H9 (cell line): ENCODE data around the gene HAL. TPM values are rescaled to one million over a fixed set of nuclear protein-coding genes. Genes with fewer than 3 reads are reported as not detected.

Experiments
- DNase-seq: peaks from one replicate; pipeline ENCODE4 v3.0.0-alpha.2; 2017
- H2AFZ ChIP-seq: one replicate; pipeline ENCODE4 v1.6.1; 2013; ENCODE audit warnings: mild to moderate bottlenecking, low read length, control low read depth, moderate library complexity
- H2AK5ac ChIP-seq: 2 replicates; pipeline ENCODE4 v1.6.1; 2013; ENCODE audit warnings: low read length, control low read depth, mixed read lengths; ENCODE audit not compliant: insufficient read length
- H2BK120ac ChIP-seq: one replicate; pipeline ENCODE4 v1.6.1; 2013; ENCODE audit warnings: low read depth, mild to moderate bottlenecking, low read length, control low read depth, inconsistent platforms; ENCODE audit not compliant: poor library complexity, severe bottlenecking
- H2BK12ac ChIP-seq: 2 replicates; pipeline ENCODE4 v1.6.1; 2013; ENCODE audit warnings: low read length, control low read depth, mixed read lengths, low read depth; ENCODE audit not compliant: insufficient read length
- H2BK15ac ChIP-seq: 2 replicates; pipeline ENCODE4 v1.6.1; 2013; ENCODE audit warnings: low read depth, low read length, control low read depth
- H2BK20ac ChIP-seq: one replicate; pipeline ENCODE4 v1.6.1; 2013; ENCODE audit warnings: low read depth, mild to moderate bottlenecking, low read length, control low read depth, inconsistent platforms; ENCODE audit not compliant: poor library complexity, severe bottlenecking
- H2BK5ac ChIP-seq: 2 replicates; pipeline ENCODE4 v1.6.1; 2013; ENCODE audit warnings: low read length, control low read depth, mixed read lengths; ENCODE audit not compliant: insufficient read length
- H3K14ac ChIP-seq: 2 replicates; pipeline ENCODE4 v1.6.1; 2013; ENCODE audit warnings: low read length, control low read depth; ENCODE audit not compliant: insufficient read depth
- H3K18ac ChIP-seq: 2 replicates; pipeline ENCODE4 v1.6.1; 2013; ENCODE audit warnings: low read depth, mild to moderate bottlenecking, mixed read lengths, low read length, control low read depth; ENCODE audit not compliant: insufficient read length
- H3K23ac ChIP-seq: 2 replicates; pipeline ENCODE4 v1.6.1; 2013; ENCODE audit warnings: low read length, control low read depth, mixed read lengths, low read depth; ENCODE audit not compliant: insufficient read length
- H3K23me2 ChIP-seq: 2 replicates; pipeline ENCODE4 v1.6.1; 2013; ENCODE audit warnings: low read depth, mild to moderate bottlenecking, mixed read lengths, low read length, control low read depth; ENCODE audit not compliant: insufficient read length, poor library complexity, severe bottlenecking
- H3K27ac ChIP-seq: 2 replicates; pipeline ENCODE4 v1.5.1; 2013; ENCODE audit warnings: low read length, control low read depth, mixed read lengths, low read depth; ENCODE audit not compliant: insufficient read length
- H3K27me3 ChIP-seq: 2 replicates; pipeline ENCODE4 v1.6.1; 2013; ENCODE audit warnings: low read length, control low read depth, inconsistent platforms; ENCODE audit not compliant: insufficient read depth
- H3K4ac ChIP-seq: 2 replicates; pipeline ENCODE4 v1.6.1; 2013; ENCODE audit warnings: low read depth, mild to moderate bottlenecking, control low read depth, inconsistent platforms, low read length, moderate library complexity
- H3K4me1 ChIP-seq: 2 replicates; pipeline ENCODE4 v1.6.1; 2013; ENCODE audit warnings: low read length, control low read depth, inconsistent platforms; ENCODE audit not compliant: insufficient read depth
- H3K4me2 ChIP-seq: 2 replicates; pipeline ENCODE4 v1.6.1; 2013; ENCODE audit warnings: low read length, control low read depth, mixed read lengths; ENCODE audit not compliant: insufficient read length, insufficient read depth
- H3K56ac ChIP-seq: 2 replicates; pipeline ENCODE4 v1.6.1; 2013; ENCODE audit warnings: low read depth, mild to moderate bottlenecking, mixed read lengths, low read length, control low read depth; ENCODE audit not compliant: insufficient read length
- H3K79me1 ChIP-seq: 2 replicates; pipeline ENCODE4 v1.6.1; 2013; ENCODE audit warnings: low read depth, mild to moderate bottlenecking, moderate library complexity, low read length, control low read depth, inconsistent platforms; ENCODE audit not compliant: insufficient read depth, poor library complexity, severe bottlenecking
- H3K79me2 ChIP-seq: 2 replicates; pipeline ENCODE4 v1.6.1; 2013; ENCODE audit warnings: low read length, control low read depth, inconsistent platforms; ENCODE audit not compliant: insufficient read depth
- H3K9ac ChIP-seq: 2 replicates; pipeline ENCODE4 v1.6.1; 2013; ENCODE audit warnings: low read length, control low read depth, mixed read lengths; ENCODE audit not compliant: insufficient read length; ENCODE audit errors: extremely low read depth
- H3K9me3 ChIP-seq: one replicate; pipeline ENCODE4 v1.6.1; 2013; ENCODE audit warnings: low read depth, low read length, inconsistent platforms; ENCODE audit not compliant: control insufficient read depth
- H3T11ph ChIP-seq: one replicate; pipeline ENCODE4 v1.6.1; 2013; ENCODE audit warnings: mild to moderate bottlenecking, low read length, control low read depth, inconsistent platforms
- H4K20me1 ChIP-seq: one replicate; pipeline ENCODE4 v1.6.1; 2013; ENCODE audit not compliant: control insufficient read depth, insufficient read length, insufficient read depth
- H4K5ac ChIP-seq: 2 replicates; pipeline ENCODE4 v1.6.1; 2013; ENCODE audit warnings: low read depth, mild to moderate bottlenecking, mixed read lengths, low read length, control low read depth; ENCODE audit not compliant: insufficient read length
- H4K8ac ChIP-seq: replicated peaks from 2 replicates; pipeline ENCODE4 v1.6.1; 2013; ENCODE audit warnings: low read length, control low read depth, mixed read lengths, low read depth; ENCODE audit not compliant: insufficient read length
- H4K91ac ChIP-seq: 2 replicates; pipeline ENCODE4 v1.6.1; 2013; ENCODE audit warnings: low read depth, mild to moderate bottlenecking, moderate library complexity, mixed read lengths, low read length, control low read depth; ENCODE audit not compliant: insufficient read length
- H3K27ac Mint-ChIP-seq, 3 experiments: 2 replicates in 2 of 3; 3 replicates in 1 of 3; pipeline ENCODE4 v1.8.0; 2020 to 2021; ENCODE audit warnings: mixed read lengths in 3 of 3, mild to moderate bottlenecking in 1 of 3, moderate library complexity in 1 of 3
- H3K27me3 Mint-ChIP-seq: 2 replicates; pipeline ENCODE4 v1.8.0; 2021; ENCODE audit warnings: low read depth, mild to moderate bottlenecking, moderate library complexity, mixed read lengths
- H3K36me3 Mint-ChIP-seq, 3 experiments: 2 replicates in 2 of 3; 3 replicates in 1 of 3; pipeline ENCODE4 v1.8.0; 2020 to 2021; ENCODE audit warnings: low read depth in 3 of 3, mixed read lengths in 3 of 3; ENCODE audit not compliant: insufficient read depth in 1 of 3
- H3K4me1 Mint-ChIP-seq, 2 experiments: 2 replicates each; pipeline ENCODE4 v1.8.0; 2020; ENCODE audit warnings: mixed read lengths in 2 of 2
- H3K4me3 Mint-ChIP-seq, 2 experiments: 2 replicates in 1 of 2; 3 replicates in 1 of 2; pipeline ENCODE4 v1.8.0; 2020 to 2021; ENCODE audit warnings: mild to moderate bottlenecking in 2 of 2, mixed read lengths in 2 of 2, moderate library complexity in 1 of 2
- H3K9me3 Mint-ChIP-seq, 2 experiments: 2 replicates in 1 of 2; 3 replicates in 1 of 2; pipeline ENCODE4 v1.8.0; 2020; ENCODE audit warnings: mild to moderate bottlenecking in 2 of 2, mixed read lengths in 2 of 2, moderate library complexity in 1 of 2
- CTCF ChIP-seq: fragments of 200-600 bp; sonication (generic); conservative IDR thresholded peaks from 3 replicates; pipeline ENCODE4 v1.8.0; 2021; ENCODE audit warnings: antibody characterized with exemption, mild to moderate bottlenecking
- WGBS: extraction: QIAGEN DNeasy Blood & Tissue Kit; methylation state at CpG from one replicate; pipeline ENCODE4 v1.1.7; 2013; ENCODE audit warnings: missing lambda C conversion rate, low lambda C conversion rate, mixed read lengths; ENCODE audit not compliant: insufficient read length; ENCODE audit errors: extremely low coverage; 5-methylcytosine and 5-hydroxymethylcytosine counted together
- total RNA-seq: library from RNA; stranded (reverse); gene quantifications from 2 replicates; pipeline ENCODE4 v1.2.1, GENCODE V29; 2021

HAL gene
- total RNA-seq, 1 experiment from 2014 or later: 0.35 TPM

DNA sequence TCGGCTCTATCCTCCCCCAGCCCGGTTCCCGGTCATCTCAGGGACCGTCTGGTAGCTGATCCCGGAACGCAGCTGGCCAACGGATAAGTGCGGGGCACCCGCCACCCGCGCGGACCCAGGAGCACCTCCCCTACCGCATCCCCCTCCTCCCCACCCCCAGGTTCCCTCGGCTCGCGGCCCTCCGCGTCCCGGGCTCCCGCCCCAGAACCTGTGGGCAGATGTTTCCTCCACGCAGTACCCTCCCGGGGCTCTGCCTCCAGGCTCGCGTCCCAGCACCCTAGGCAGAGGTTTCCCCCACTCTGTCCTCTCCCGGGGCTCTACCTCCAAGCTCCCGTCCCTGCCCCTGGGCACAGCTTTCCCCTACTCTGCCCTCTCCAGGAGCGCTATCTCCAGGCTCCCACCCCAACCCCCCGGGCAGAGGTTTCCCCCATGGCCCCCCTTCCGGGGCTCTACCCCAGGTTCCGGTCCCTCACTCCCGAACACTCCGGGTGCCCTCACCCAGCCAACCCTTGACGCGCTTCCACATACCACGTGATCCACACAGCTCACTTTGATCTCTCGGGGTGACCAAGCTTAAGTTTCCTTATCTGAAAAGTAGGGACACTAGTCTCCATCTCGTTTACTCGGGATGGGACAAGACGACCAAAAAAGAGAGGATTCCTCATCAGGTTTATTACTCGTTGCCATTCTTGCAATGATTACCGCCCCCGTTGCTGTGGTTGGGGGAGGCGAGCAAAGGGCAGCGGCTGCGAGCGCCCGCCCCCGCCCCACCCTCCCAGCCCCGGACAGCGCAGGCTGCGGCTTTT is 53.4 kb downstream of the HAL start, which contains the start of gene CCDC38:
Gene CCDC38, minus strand, starts transcription at position 91 of the 806 bp plus-strand sequence. CDS start 6,105 bp downstream, outside the sequence.
- Mint-ChIP-seq H3K27me3 (peaks cover 36% of the 10 kb centered on the region), H3K36me3 (peaks cover 0 to 4% (median 0%) of the 10 kb centered on the region in 3 experiments; a peak in 2 of 7 replicates), H3K9me3 (peaks cover 3 to 7% of the 10 kb centered on the region in 2 experiments; a peak in 4 of 5 replicates), H3K27ac (no peak within 1 kb of the TSS; a peak in 1 of 7 replicates), H3K4me3 (peak within 1 kb of the TSS; percentile 84 to 89), H3K4me1 (peaks cover 7 to 19% of the 10 kb centered on the region in 2 experiments; a peak in 3 of 4 replicates)
- no peak within 1 kb of the TSS for H3K27ac ChIP-seq
- DNase-seq: peak; percentile 90
- peak within 1 kb of the TSS; percentile 76 for H3K4me2 ChIP-seq
- H3K56ac ChIP-seq: no peak within 1 kb of the TSS
- peaks cover 5% of the 10 kb centered on the region; the same call in 1 of the 2 replicates for H3K27me3 ChIP-seq
- H2AFZ ChIP-seq: peak within 1 kb of the TSS; percentile 88
- no peak within 1 kb of the TSS for H4K5ac ChIP-seq
- peak within 1 kb of the TSS; percentile 56 for H3K9ac ChIP-seq
- no peak within 1 kb of the TSS for H4K91ac ChIP-seq
- H2BK15ac ChIP-seq: no peak within 1 kb of the TSS
- no peaks in the 10 kb centered on the region for H4K20me1 ChIP-seq
- no peak for TF ChIP-seq CTCF
- H2BK5ac ChIP-seq: no peak within 1 kb of the TSS
- no CpG with 5 or more reads among the region's 51 CpGs for WGBS
- H2BK12ac ChIP-seq: no peak within 1 kb of the TSS
- H3K14ac ChIP-seq: peak within 1 kb of the TSS; percentile 51
- H3K79me1 ChIP-seq: no peaks in the 10 kb centered on the region
- no peak within 1 kb of the TSS for H2BK120ac ChIP-seq
- H2BK20ac ChIP-seq: no peak within 1 kb of the TSS
- H3K23me2 ChIP-seq: peaks cover 5% of the 10 kb centered on the region
- no peak within 1 kb of the TSS for H3K23ac ChIP-seq
- H3K4ac ChIP-seq: no peak within 1 kb of the TSS
- H3K18ac ChIP-seq: peak within 1 kb of the TSS; percentile 47
- H3T11ph ChIP-seq: no peak within 1 kb of the TSS
- no peaks in the 10 kb centered on the region for H3K9me3 ChIP-seq
- H4K8ac ChIP-seq: no peak within 1 kb of the TSS
- H3K4me1 ChIP-seq: no peaks in the 10 kb centered on the region
- H2AK5ac ChIP-seq: no peak within 1 kb of the TSS
- H3K79me2 ChIP-seq: no peaks in the 10 kb centered on the region
